ENCODE data around the gene HUWE1.
"Not testable (repeated sequence)": the region's sequence is repeated elsewhere in the genome, so short reads cannot be mapped to it uniquely, and the experiment has no call there.

Gene HUWE1, protein sequence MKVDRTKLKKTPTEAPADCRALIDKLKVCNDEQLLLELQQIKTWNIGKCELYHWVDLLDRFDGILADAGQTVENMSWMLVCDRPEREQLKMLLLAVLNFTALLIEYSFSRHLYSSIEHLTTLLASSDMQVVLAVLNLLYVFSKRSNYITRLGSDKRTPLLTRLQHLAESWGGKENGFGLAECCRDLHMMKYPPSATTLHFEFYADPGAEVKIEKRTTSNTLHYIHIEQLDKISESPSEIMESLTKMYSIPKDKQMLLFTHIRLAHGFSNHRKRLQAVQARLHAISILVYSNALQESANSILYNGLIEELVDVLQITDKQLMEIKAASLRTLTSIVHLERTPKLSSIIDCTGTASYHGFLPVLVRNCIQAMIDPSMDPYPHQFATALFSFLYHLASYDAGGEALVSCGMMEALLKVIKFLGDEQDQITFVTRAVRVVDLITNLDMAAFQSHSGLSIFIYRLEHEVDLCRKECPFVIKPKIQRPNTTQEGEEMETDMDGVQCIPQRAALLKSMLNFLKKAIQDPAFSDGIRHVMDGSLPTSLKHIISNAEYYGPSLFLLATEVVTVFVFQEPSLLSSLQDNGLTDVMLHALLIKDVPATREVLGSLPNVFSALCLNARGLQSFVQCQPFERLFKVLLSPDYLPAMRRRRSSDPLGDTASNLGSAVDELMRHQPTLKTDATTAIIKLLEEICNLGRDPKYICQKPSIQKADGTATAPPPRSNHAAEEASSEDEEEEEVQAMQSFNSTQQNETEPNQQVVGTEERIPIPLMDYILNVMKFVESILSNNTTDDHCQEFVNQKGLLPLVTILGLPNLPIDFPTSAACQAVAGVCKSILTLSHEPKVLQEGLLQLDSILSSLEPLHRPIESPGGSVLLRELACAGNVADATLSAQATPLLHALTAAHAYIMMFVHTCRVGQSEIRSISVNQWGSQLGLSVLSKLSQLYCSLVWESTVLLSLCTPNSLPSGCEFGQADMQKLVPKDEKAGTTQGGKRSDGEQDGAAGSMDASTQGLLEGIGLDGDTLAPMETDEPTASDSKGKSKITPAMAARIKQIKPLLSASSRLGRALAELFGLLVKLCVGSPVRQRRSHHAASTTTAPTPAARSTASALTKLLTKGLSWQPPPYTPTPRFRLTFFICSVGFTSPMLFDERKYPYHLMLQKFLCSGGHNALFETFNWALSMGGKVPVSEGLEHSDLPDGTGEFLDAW (N-terminal part only)

DNA sequence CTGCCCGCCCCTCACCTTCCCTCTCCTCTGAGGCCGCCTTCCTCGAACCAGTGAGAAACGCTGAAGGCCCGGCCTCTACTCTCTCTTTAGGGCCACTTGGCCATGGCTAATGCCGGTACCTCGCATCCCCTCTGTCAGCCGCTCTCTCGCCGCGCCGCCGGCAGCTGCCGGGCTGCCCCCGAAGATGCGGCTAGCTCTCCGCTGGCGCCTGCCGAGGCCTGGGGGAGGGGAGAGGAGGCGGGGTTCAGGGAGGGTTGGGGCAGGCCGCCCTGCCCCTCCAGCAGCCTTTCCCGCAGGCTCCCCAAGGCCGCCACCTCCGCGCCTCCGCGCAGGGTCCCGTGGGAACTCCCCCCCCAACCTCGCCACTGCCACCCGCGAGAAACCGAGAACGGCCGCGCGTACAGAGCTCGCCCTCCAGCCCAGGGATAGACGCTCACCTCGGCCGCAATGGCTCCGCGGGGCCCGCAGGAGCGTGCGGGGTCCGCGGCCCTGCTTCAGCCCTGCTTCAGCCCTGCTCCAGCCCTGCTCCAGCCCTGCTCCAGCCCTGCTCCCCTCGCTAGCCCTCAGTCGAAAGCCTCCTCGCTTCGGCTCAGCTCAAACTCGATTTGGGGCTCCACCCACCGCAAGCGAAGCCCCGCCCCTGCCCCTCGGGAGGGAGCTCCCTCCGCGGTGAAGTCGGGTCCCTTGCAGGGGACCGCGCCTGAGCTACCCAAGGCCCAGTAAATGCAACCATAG lies at the start of gene HUWE1:
Gene HUWE1 (minus strand): TSS at position 569 of the 735 bp plus-strand sequence. CDS start 32,612 bp downstream, outside the sequence.
- DNase-seq (ENCODE audit: low read depth in 3 of 3) = peak; percentile 70 to 72 (median 71)

DNA sequence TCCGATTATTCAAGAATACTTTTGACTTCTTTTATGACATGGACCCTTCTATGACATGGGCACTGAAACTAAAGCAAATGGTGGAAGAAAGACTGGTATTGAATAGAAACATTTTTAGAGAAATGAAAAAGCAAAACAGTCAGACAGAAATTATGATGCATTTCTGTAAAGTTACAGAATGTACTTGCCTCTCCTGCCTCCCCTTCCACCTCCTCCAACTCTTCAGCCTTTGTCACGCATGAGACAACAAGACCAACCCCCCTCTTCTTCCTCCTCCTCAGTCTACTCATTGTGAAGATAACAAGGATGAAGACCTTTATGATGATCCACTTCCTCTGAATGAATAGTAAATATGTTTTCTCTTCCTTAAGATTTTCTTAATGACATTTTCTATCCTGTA lies 46.3 kb upstream of the HUWE1 start:
- no peak for DNase-seq (ENCODE audit: low read depth in 3 of 3)

DNA sequence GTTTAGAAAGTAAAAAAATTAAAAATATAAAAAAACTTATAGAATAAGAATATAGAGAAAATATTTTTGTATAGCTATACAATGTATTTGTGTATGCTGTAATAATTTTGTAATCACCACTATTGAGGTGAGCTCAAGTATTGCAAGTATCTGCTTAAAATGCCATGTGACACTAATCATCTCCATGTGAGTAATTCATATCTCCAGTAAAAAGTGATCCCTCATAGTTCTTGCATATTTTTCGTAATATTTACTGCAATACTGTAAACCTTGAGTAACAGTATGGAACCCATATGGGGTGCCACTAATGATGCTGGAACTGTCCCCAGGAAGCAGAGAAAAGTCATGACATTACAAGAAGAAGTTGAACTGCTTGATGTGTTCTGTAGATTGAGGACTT lies 43.2 kb upstream of the HUWE1 start:
- no peak for DNase-seq (ENCODE audit: low read depth in 3 of 3)

DNA sequence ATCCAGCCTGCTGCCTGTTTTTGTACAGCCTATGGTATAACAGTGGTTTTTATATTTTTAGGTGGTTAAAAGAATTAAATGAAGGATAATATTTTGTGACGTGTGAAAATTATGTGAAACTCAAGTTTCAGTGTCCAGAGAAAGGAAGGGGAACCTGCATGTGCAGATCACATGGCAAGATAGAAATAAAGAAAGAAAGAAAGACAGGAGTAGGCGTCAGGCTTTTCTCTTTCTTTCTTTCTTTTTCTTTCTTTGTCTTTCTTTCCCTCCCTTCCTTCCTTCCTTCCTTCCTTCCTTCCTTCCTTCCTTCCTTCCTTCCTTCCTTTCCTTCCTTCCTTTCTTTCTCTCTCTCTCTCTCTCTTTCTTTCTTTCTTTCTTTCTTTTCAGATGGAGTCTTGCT lies 42.0 kb upstream of the HUWE1 start:
- no peak for DNase-seq (ENCODE audit: low read depth in 3 of 3)

DNA sequence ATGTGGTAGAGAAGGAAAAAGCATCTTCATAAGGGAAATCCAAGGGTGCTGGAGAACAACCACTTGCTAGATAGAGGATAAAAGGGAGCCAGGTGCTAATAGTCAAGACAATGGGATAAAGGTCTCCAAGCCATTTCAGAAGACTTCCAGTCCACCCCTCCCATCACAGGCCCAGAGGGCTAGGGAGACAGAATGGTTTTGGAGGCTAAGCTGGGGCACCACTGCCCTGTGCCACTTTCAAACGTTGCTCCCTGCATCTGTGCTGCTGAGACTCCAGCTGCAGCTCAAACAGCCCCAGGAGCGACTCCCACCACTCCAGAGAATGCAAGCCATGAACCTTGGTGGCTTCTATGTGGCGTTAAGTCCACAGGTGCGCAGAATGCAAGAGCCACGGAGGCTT lies 38.4 kb upstream of the HUWE1 start:
- no peak for DNase-seq (ENCODE audit: low read depth in 3 of 3)

DNA sequence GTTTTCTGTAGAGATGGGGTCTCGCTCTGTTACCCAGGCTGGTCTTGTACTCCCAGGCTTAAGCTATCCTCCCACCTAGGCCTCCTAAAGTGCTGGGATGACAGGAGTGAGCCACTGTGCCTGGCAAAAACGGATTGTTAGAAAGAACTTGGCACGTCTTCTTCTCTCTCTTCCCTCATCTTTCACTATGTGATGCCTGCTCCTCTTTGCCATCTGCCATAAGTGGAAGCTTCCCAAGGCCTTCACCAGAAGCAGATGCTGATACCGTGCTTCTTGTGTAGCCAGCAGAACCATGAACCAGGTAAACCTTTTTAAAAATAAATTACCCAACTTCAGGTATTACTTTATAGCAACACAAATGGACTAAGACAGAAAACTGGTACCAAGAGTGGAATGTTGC lies 36.9 kb upstream of the HUWE1 start:
- DNase-seq (ENCODE audit: low read depth in 3 of 3) = no peak

DNA sequence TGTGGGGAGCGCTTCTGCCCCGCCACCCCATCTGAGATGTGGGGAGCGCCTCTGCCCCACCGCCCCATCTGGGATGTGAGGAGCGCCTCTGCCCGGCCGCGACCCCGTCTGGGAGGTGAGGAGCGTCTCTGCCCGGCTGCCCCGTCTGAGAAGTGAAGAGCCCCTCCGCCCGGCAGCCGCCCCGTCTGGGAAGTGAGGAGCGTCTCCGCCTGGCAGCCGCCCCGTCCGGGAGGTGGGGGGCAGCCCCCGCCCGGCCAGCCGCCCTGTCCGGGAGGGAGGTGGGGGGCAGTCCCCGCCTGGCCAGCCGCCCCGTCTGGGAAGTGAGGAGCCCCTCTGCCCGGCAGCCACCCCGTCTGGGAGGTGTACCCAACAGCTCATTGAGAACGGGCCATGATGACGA lies 35.1 kb upstream of the HUWE1 start:
- DNase-seq (ENCODE audit: low read depth in 3 of 3) = not testable (repeated sequence)

DNA sequence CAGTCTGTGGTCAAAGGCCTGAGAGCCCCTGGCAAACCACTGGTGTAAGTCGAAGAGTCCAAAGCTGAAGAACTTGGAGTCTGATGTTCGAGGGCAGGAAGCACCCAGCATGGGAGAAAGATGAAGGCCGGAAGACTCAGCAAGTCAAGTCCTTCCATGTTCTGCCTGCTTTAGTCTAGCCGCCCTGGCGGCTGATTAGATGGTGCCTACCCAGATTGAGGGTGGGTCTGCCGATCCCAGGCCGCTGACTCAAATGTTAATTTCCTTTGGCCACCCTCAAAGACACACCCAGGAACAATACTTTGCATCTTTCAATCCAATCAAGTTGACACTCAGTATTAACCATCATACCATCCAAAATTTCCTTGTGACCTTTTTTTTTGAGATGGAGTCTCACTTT lies 33.1 kb upstream of the HUWE1 start:
- DNase-seq (ENCODE audit: low read depth in 3 of 3) = not testable (repeated sequence)

DNA sequence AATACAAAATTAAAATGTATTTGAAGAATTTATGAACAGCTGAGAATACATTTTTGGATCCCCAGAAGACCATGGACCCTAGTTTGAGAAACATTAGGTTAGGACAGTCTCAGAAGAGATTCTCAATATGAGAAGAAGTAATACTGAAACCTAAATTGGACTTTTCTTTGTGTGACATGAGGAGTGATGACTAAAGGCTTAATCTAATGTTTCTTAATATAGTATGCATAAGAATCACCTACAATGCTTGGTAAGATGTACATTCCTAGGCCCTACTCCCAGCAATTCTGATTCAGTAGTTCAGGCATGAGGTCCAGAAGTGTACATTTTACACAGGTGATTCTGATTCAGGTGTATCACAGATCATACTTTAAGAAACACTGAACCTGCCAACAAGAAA lies 31.6 kb upstream of the HUWE1 start:
- no peak for DNase-seq (ENCODE audit: low read depth in 3 of 3)

DNA sequence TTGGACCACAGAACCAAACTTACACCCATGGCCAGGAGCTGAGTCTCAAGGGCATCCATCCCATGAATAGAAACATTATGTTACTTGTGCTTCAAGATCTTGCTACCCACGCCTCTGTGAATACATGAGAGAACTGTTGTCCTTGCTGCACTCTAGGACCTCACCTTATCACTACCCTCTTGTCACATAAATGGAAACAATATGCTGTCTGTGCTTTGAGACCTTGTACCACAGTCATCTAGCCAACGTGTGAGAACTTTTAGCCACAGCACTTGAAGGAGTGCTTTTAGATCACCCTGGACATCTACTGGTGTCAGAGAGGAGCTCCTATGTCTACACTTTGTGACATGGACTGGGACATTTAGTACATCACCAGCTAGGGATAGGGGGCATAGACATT lies 30.7 kb upstream of the HUWE1 start:
- DNase-seq (ENCODE audit: low read depth in 3 of 3) = no peak

DNA sequence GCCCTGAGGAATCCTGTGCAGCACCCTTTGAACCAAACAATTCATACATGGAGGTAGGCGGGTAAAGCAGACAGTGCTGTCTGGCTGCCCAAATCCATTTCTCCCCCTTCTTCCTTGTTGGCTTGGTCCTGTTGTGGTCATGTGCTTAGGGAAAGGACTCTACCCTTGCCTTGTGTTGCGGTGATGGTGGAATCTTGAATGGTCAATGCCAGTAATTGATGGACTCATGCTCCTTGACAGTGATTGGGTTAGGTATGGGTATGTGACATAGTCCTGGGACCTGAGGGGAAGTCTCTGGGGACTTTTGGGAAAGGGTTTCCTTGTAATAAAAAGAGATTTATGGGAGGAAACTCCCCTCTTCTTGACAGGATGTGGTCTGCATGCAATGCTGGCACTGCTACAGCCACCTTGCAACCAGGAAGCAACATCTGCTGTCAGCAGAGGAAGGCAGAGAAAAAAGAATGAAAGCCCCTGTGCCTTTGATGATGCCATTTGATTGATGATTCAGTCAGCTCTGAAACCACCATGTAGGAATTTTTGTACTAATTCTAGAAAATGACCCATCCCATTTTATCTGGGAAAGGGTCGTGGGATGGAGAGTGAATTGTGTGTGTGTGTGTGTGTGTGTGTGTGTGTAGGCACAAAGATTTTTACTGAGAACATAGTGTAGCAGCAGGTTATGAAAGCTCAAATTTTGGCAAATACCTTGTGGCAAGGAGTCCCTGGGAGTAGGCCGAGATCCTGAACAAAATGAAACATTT lies 30.0 kb upstream of the HUWE1 start:
- peak in 1 of 3 experiments; percentile 10 for DNase-seq (ENCODE audit: low read depth in 3 of 3)

DNA sequence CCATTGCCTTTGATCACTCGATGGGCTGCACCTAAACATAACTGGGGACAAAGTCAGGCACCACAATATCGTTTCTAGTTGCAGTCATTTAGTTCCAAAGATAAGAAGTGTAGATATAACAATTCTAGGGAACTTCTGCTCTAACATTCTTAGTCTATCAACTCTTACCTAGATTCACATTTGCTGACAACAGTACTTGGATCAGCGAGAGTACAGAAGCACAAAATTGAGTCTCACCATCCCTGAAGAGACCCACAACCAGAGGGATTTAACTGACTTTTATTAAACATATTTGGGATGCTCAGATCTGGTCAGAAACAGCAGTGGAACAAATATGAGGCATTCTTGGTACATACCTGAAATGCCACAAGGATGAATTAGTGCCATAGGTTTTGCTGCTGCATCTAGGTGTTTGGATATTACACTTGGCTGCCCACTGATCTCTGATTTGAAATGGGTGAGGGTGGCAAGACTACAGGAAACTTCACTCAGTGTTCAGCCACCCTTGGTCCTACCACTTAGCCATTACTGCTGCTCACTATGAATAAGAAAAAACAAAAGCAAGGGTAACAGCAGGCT lies 28.9 kb upstream of the HUWE1 start:
- no peak for DNase-seq (ENCODE audit: low read depth in 3 of 3)

DNA sequence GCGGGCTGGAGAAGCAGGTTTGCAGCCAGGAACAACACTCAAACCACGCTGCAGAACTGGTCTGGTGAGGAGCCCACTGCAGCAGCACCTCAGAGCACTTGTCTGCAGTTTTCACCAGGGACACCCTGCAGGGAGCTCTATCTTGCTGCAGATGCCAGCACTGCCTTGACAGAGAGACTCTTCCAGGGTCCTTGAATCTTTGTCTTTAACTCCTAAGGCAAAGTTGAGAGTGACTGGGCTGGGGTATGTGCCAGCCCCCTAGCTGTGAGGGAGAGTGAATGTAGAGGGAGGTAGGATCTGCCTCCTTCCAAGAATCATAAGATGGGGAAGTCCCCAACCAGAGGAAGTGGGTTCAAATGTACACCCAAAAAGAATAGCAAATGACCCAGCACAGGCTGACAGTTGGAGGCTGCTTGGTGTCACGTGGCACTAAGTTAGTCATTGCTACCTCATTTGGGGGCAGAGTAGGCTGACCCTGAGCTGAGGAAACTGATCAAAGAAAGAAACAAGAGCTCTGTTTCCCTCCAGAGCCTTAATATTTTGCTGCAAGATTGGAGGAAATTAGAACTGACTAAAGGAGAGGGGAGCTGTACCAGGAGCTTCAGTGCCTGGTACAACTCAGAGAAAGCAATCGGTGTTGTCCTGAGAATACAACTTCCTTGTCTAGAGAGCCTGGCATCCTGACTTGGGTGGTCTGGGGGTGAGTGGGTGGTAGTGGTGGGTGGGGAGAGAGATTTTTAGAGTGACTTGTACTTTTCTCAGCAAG lies 28.2 kb upstream of the HUWE1 start:
- DNase-seq (ENCODE audit: low read depth in 3 of 3) = peak in 2 of 3 experiments; percentile 30 to 41

DNA sequence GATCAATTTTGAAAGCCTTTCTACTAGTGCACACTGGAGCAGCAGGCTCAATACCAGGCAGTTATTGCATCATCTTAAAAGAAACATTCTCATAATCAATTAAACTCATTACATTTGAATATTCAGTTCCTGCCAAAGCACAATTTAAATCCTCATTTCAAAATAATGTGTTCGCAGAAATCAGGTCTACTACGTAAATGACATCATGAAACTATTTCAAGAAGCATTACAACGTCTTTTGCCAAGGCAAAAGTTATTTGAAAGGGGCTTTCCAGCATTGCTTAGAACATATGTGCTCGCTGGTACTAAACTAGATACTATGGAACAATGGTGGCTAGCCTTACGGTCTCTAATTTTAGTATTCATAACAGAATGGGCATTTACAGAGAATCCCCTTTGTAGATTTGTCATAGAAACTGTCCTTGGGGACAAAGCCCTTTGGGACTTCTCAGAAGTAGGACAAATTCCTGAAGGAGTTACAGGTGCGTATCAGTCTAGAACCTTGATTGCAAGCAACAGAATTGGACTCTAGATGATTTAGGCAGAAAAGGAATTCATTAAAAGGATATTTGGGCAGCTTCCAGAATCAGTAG lies 27.6 kb upstream of the HUWE1 start:
- DNase-seq (ENCODE audit: low read depth in 3 of 3) = no peak

DNA sequence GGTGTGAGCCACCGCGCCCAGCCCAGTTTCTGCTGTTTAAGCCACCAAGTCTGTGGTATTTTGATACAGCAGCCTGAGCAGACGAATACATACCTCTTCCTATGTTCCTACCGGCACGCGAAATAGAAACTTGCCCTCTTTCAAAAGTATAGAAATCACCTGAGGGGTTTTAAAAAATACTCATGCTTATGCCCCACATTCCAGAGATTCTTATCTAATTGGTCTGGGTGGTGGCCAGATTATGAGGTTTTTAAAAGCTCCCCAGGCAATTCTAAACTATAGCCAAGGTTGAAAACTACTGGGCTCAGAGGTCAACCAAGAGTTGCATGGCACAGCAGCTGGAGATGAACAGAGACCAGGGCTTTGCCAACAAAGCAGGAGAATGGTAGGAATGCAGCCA lies 24.9 kb upstream of the HUWE1 start:
- no peak for DNase-seq (ENCODE audit: low read depth in 3 of 3)

DNA sequence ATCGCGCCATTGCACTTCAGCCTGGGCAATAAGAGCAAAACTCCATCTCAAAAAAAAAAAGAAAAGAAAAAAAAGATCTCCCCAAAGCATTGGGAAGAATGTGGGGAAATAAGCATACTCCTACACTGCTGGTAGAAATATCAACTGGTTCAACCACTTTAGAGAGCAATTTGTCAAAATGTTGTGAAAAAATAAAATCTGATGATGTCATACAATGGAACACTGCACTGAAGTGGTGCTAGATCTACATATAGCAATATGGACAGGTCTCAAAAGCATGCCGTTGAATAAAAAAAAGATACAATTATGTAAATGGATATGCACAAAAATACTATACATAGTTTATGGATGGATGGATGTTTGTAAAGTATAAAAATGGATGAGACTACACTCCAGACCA lies 18.3 kb upstream of the HUWE1 start:
- DNase-seq (ENCODE audit: low read depth in 3 of 3) = no peak

DNA sequence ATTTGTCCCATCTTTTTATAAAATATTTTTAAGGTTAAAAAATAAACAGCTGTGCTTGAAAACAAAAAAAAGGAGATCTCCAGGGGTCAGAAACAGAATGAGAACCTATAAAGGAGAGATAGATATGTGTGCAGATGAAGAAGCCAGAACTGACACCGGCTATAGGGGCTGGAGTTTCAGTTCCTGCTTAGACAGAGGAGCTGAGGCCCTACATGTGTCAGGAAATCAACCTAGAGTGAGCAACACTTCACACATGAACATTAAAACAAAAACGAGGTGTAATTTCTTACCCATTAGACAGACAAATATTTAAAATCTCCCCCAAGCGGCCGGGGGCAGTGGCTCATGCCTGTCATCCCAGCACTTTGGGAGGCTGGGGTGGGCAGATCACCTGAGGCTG lies 17.8 kb upstream of the HUWE1 start:
- DNase-seq (ENCODE audit: low read depth in 3 of 3) = no peak

DNA sequence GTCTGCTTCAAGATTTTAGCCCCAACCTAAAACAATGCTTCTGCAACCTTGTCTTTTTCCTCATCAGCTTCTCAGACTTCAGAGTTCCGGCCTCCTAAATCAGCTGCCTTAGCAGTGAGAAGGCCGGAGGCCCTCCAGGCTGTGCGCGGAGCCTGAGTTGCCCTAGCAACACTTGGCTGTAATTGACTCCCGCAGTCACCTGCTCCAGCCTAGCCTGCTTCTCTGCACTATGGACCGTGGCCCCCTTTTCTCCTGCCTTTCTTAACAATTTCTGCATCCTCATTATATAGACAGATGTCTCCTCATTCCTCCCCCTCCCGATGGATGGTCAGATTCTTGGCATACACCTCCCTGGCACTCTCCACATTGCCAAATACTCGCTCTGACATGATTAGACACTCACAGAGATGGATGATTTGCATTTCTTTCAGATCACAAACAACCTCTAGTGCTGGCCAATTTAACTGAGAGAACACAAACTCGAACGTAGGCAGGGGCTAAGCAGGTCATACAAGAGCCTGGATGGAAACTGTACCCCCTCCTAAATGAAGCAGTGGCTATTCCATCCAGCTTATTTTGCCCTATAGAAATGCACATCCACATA lies 9.5 kb upstream of the HUWE1 start:
- DNase-seq (ENCODE audit: low read depth in 3 of 3) = no peak

DNA sequence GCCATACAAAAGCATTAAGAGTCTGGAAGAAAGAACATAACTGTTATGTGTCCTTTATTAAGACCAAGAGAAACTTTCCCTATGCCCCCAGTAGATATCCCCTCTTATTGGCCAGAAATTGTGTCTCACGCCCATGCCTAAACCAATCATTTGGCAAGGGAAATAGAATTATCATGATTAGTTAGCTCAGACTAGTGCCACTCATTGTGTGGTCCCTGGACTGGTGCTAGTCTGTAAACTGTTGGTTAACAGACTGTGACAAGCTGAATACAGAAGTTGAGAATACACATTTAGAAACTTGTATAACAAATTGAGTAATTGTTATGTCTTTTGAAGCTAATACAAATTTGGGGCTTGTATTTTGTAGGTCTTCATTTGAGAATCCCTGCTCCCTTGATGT lies 8.1 kb upstream of the HUWE1 start:
- DNase-seq (ENCODE audit: low read depth in 3 of 3) = no peak
